Esophagus (tissue), 2 donors: ENCODE results near the gene C22orf31. TPM values are rescaled to one million over a fixed set of nuclear protein-coding genes. Genes with fewer than 3 reads are reported as not detected.
A peak's percentile ranks its signal among the peaks of the same experiment; 100 is the strongest.

ENCODE experiments used
- H3K27ac ChIP-seq, 2 donors: one replicate each; pipeline ENCODE4 v1.5.1; 2013; ENCODE audit warnings: low read depth in 2 of 2, mild to moderate bottlenecking in 2 of 2, inconsistent platforms in 1 of 2, low read length in 1 of 2, moderate library complexity in 1 of 2
- H3K27me3 ChIP-seq, 2 donors: one replicate each; pipeline ENCODE4 v1.6.1; 2013; ENCODE audit warnings: low read length in 2 of 2, control low read depth in 1 of 2, mild to moderate bottlenecking in 1 of 2; ENCODE audit not compliant: insufficient read depth in 2 of 2, control insufficient read depth in 1 of 2
- H3K36me3 ChIP-seq, 2 donors: one replicate each; pipeline ENCODE4 v1.6.1; 2013; ENCODE audit warnings: low read length in 1 of 2; ENCODE audit not compliant: control insufficient read depth in 2 of 2, insufficient read depth in 2 of 2
- H3K4me1 ChIP-seq, 2 donors: one replicate each; pipeline ENCODE4 v1.6.1; 2013; ENCODE audit warnings: low read length in 1 of 2; ENCODE audit not compliant: control insufficient read depth in 2 of 2, insufficient read depth in 2 of 2
- H3K4me3 ChIP-seq, 2 donors: one replicate each; pipeline ENCODE4 v1.5.1; 2013; ENCODE audit warnings: low read length in 2 of 2, mild to moderate bottlenecking in 2 of 2, low read depth in 1 of 2, moderate library complexity in 1 of 2
- H3K9me3 ChIP-seq, 2 donors: one replicate each; pipeline ENCODE4 v1.6.1; 2013; ENCODE audit warnings: mild to moderate bottlenecking in 2 of 2, low read depth in 1 of 2, low read length in 1 of 2, moderate library complexity in 1 of 2; ENCODE audit not compliant: control insufficient read depth in 2 of 2, insufficient read depth in 1 of 2
- WGBS, 2 donors: extraction: QIAGEN DNeasy Blood & Tissue Kit; methylation state at CpG; one replicate each; pipeline ENCODE4 v1.1.7; 2013; 5-methylcytosine and 5-hydroxymethylcytosine counted together
- polyA plus RNA-seq, 2 donors: library from polyadenylated mRNA; stranded (reverse); fragments of 200-250 nt; gene quantifications; one replicate each; pipeline ENCODE4 v1.2.3, GENCODE V29; 2013
- donor health status: healthy with polysubstance abuse.
- donor health status: Bipolar disorder and iron deficiency.

The C22orf31 gene
- polyA plus RNA-seq, 2 donors = 0.13 to 0.26 TPM

DNA sequence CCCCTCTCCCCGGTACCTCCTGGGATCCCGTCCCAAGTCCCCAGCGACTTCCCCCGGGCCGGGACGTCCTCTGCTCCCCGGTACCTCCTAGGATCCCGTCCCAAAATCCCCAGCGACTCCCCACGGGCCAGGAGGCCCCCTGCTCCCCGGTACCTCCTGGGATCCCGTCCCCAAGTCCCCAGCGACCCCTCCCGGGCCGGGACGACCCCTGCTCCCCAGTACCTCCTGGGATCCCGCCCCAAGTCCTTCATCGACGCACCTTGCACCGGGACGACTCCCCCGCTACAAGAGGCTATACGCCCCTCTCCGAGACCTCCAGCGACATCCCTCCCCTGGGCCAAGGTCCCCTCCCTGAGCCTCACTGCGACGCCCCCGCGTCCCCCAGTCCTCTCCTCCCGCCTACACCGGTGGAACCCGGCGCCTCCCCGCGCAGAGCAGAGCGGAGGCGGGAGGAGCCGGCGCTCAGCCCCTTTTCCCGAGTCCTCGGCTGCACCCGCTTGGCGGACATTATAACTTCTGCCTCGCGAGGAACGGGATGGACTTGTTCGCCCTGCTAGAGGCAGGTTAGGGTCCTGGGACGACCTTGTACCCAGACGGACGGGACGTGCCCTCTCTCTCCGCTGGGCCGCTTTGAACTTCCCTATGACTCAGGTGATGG is 12.1 kb upstream of the C22orf31 start:
- peak overlapping the region; percentile 88 to 95 for H3K27ac ChIP-seq
- WGBS, 2 donors = 3 to 4% methylated on average over 52 to 53 of the region's 53 CpGs
- peak overlapping the region; percentile 76 to 80 for H3K4me3 ChIP-seq
- no peaks in the 10 kb centered on the region for H3K36me3 ChIP-seq
- H3K27me3 ChIP-seq = no peaks in the 10 kb centered on the region
- no peaks in the 10 kb centered on the region for H3K9me3 ChIP-seq
- peaks cover 2 to 9% of the 10 kb centered on the region in 2 donors for H3K4me1 ChIP-seq

- WGBS, 2 donors = 1% methylated on average over 58 to 76 of the region's 76 CpGs
- H3K27me3 ChIP-seq = no peaks in the 10 kb centered on the region
- peaks cover 2 to 9% of the 10 kb centered on the region in 2 donors for H3K4me1 ChIP-seq
- peak within 1 kb of the TSS; percentile 76 to 80 for H3K4me3 ChIP-seq
- H3K9me3 ChIP-seq = no peaks in the 10 kb centered on the region
- H3K36me3 ChIP-seq = no peaks in the 10 kb centered on the region
- H3K27ac ChIP-seq = peak within 1 kb of the TSS; percentile 88 to 95
These were observed 11.5 kb upstream of the C22orf31 start, which contains the start of gene KREMEN1 for GRCh38 chr22:29072979-29073617. Gene KREMEN1, plus strand, starts transcription at chr22:29073035. Its CDS starts 96 bp downstream, at chr22:29073131.

DNA sequence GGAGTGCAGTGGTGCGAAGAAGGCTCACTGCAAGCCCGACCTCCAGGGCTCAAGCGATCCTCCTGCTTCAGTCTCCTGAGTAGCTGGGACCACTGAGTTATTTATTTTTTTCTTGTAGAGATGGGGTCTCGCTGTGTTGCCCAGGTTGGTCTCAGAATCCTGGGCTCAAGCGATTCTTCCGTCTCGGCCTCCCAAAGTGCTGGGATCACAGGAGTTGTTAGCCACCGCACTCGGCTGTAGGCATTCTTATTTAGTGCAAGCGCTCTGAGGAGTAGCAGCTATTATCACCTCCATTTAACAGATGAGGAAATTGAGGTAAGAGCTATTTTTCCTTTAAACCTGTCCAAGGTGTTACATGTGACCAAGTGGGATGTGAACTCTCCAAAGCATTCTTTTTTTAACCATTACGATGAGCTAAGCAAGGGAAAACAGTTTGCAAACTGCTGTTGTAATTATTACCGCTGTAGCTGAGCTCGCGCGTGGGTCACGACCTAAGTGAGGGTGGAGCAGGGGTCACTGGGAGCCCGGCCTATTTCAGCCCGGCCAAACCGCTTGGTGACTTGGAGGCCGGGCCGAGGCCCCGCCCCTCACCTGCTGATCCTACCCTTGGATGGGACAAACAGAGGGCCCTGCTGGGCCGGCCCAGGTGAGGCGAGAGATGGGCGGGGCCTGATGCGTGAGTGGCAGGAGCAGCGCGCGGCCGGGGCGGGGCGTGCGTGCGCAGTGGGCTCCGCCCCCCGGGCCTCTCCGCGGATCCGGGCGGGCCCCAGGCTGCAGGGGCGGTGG is 10.8 kb upstream of the C22orf31 start:
- Histone ChIP-seq H3K27ac (peak overlapping the region; percentile 74 to 86), H3K9me3 (no peaks in the 10 kb centered on the region), H3K36me3 (no peaks in the 10 kb centered on the region), H3K27me3 (no peaks in the 10 kb centered on the region), H3K4me1 (peaks cover 2 to 9% of the 10 kb centered on the region in 2 donors), H3K4me3 (peak overlapping the region; percentile 21 to 76)
- 21 to 25% methylated on average over 34 to 41 of the region's 41 CpGs for WGBS, 2 donors

DNA sequence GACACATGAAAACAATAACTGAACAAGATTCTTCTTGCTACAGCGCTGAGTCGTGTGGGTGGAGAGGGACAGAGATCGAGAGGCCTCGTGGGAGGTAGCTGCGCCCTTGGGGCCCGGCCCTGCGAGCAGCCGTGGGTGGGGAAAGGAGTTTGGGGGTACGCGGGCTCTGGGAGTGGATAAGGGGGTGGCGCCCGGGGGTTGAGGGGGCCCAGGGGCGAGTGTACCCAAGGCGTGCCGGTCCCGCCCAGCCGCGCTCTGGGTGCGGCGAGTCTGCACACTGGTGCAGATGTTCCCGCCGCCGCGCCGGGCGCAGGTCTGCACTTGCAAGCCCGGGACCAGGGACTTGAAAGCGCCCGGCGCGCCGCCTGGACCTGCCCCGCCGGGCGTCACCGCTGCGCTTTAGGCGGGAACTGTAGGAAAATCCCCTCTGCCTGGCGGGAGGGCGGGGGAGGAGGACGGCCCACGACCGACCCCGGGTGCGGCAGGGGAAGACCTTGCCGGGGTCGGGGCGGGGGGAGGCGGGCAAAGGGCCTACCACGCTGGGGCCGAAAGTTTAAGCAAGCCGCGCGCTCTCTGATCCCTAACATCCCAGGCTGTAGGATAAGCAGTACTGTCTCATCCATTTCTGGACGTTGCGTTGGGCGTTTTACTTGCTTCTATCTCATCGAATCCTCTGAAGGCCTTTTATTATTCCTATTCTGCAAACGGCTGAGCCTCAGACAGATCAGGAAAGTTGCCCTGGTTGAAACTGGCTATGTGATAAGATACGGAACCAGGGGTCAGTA is 9.8 kb upstream of the C22orf31 start:
- Histone ChIP-seq H3K36me3 (no peaks in the 10 kb centered on the region), H3K4me1 (peaks cover 2 to 9% of the 10 kb centered on the region in 2 donors), H3K27me3 (no peaks in the 10 kb centered on the region), H3K4me3 (peak overlapping the region in 1 of 2 donors; percentile 35), H3K27ac (peak overlapping the region; percentile 86 to 90), H3K9me3 (no peaks in the 10 kb centered on the region)
- WGBS, 2 donors = 2 to 5% methylated on average over 52 to 60 of the region's 60 CpGs

GRCh38 chr22:29070490-29070889 is 8.9 kb upstream of the C22orf31 start:
- H3K27ac ChIP-seq = peak overlapping the region; percentile 86 to 90
- H3K27me3 ChIP-seq = no peaks in the 10 kb centered on the region
- 93 to 95% methylated on average over 4 of the region's 4 CpGs for WGBS, 2 donors
- no peaks in the 10 kb centered on the region for H3K9me3 ChIP-seq
- H3K4me1 ChIP-seq = peaks cover 2 to 9% of the 10 kb centered on the region in 2 donors
- no peak overlapping the region for H3K4me3 ChIP-seq
- H3K36me3 ChIP-seq = no peaks in the 10 kb centered on the region

DNA sequence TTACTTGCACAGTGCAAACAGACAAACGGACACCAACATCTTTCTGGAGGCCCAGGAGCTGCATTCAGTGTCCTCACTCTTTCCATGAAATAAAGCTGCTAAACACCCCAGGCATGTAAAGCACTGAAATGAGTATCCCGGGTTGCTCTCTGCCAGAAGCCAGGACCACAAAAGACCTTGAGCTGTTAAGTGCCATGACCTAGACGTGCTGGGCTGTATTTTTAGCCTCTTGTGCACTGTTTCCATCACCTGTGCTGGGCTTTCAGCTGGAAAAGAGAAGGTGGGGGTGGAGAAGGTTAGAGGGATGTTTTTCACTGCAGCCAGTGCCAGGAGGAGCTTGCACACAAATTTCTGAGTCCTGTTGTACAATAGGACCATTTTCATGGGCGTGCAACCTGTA is 7.8 kb upstream of the C22orf31 start:
- Histone ChIP-seq H3K4me1 (peaks cover 2 to 9% of the 10 kb centered on the region in 2 donors), H3K27me3 (no peaks in the 10 kb centered on the region), H3K27ac (no peak overlapping the region), H3K9me3 (no peaks in the 10 kb centered on the region), H3K4me3 (no peak overlapping the region), H3K36me3 (no peaks in the 10 kb centered on the region)
- WGBS, 2 donors = 78 to 87% methylated on average over 4 of the region's 4 CpGs

- Histone ChIP-seq H3K27ac (no peak overlapping the region), H3K9me3 (no peaks in the 10 kb centered on the region), H3K4me3 (no peak overlapping the region), H3K4me1 (no peaks in the 10 kb centered on the region), H3K27me3 (no peaks in the 10 kb centered on the region), H3K36me3 (no peaks in the 10 kb centered on the region)
- WGBS, 2 donors = 29 to 31% methylated on average over 7 of the region's 7 CpGs
These were observed 4.0 kb upstream of the C22orf31 start for GRCh38 chr22:29065468-29066190.

DNA sequence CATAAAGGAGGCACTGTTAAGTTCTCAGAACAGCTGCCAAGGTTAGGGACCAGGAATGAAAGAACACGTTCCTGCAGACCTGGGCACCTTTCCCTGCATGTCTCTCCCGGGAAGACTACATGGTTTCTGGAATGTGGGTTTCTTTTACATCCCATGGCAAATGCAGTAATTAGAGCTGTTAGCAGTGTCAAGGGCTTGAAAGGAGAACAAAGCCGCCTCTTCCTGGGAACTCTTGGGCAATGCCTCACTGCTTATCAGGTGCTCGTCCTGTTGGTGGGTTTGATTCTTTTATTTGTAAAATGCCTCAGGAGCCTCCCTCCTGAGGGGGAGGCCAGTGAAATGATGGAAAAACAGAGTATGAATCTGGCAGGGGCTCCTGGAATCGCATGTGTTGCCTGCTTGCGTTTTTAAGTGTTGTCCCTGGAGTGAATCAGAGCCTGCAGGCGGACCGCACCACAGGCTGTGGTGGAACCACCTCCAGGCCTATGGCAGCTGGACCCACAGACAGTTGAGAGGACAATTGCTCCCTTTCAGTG is 723 bp upstream of the C22orf31 start:
- Histone ChIP-seq H3K4me3 (no peak overlapping the region), H3K9me3 (no peaks in the 10 kb centered on the region), H3K36me3 (no peaks in the 10 kb centered on the region), H3K4me1 (no peaks in the 10 kb centered on the region), H3K27ac (no peak overlapping the region), H3K27me3 (no peaks in the 10 kb centered on the region)
- 48 to 61% methylated on average over 8 of the region's 8 CpGs for WGBS, 2 donors
